K562 (cell line): ENCODE data around the gene DLX3. TPM values are rescaled to one million over a fixed set of nuclear protein-coding genes. Genes with fewer than 3 reads are reported as not detected.
A peak's percentile ranks its signal among the peaks of the same experiment; 100 is the strongest.

Experiments
- ATF6 ChIP-seq: sonication (generic); formaldehyde crosslinking; IDR thresholded peaks from 2 replicates; pipeline ENCODE4 v1.4.0; 2020; ENCODE audit warnings: mild to moderate bottlenecking, missing genetic modification reagents
- DIDO1 ChIP-seq: fragments of 450-650 bp; IDR thresholded peaks from 2 replicates; pipeline ENCODE4 v1.6.1; 2016; ENCODE audit warnings: low read depth, missing biosample characterization, missing genetic modification characterization
- ID3 ChIP-seq, 2 experiments: fragments of 250-450 bp in 1 of 2; fragments of 450-650 bp in 1 of 2; sonication (Bioruptor Pico) in 1 of 2; IDR thresholded peaks; 2 replicates each; pipeline versions ENCODE4 v1.6.1 to v1.8.0; 2016 to 2021; ENCODE audit warnings: mild to moderate bottlenecking in 2 of 2, moderate library complexity in 2 of 2, missing compliant biosample characterization in 1 of 2, missing genetic modification characterization in 1 of 2
- MCM5 ChIP-seq: fragments of 450-650 bp; IDR thresholded peaks from 2 replicates; pipeline ENCODE4 v1.6.1; 2016; ENCODE audit warnings: low read depth
- MED1 ChIP-seq: sonication (generic); formaldehyde crosslinking; IDR thresholded peaks from 2 replicates; pipeline ENCODE4 v1.8.1; 2023; ENCODE audit warnings: missing genetic modification reagents, borderline replicate concordance
- PBX2 ChIP-seq, 2 experiments: IDR thresholded peaks in 1 of 2; conservative IDR thresholded peaks in 1 of 2; 2 replicates each; pipeline ENCODE4 v1.6.1; 2016; ENCODE audit warnings: low read depth in 2 of 2, mild to moderate bottlenecking in 1 of 2, missing compliant biosample characterization in 1 of 2, missing genetic modification characterization in 1 of 2, moderate library complexity in 1 of 2
- POLR3A ChIP-seq: IDR thresholded peaks from 2 replicates; pipeline ENCODE4 v1.6.1; 2011; ENCODE audit warnings: borderline replicate concordance, mild to moderate bottlenecking, moderate library complexity; ENCODE audit not compliant: insufficient read length, insufficient read depth; ENCODE audit errors: extremely low read depth
- SMARCE1 ChIP-seq: fragments of 450-650 bp; IDR thresholded peaks from 2 replicates; pipeline ENCODE4 v1.7.1; 2016; ENCODE audit warnings: mild to moderate bottlenecking
- SPI1 ChIP-seq: IDR thresholded peaks from 2 replicates; pipeline ENCODE4 v1.6.1; 2011; ENCODE audit warnings: low read depth, low read length, control low read depth, borderline replicate concordance
- ZNF124 ChIP-seq: sonication (generic); formaldehyde crosslinking; IDR thresholded peaks from 2 replicates; pipeline ENCODE4 v1.8.1; 2022; ENCODE audit warnings: missing genetic modification reagents
- ZNF263 ChIP-seq: sonication (generic); formaldehyde crosslinking; IDR thresholded peaks from 2 replicates; pipeline ENCODE4 v1.8.0; 2022; ENCODE audit warnings: mild to moderate bottlenecking, missing genetic modification reagents, borderline replicate concordance
- ZNF518B ChIP-seq: fragments of 250-450 bp; sonication (Bioruptor Pico); IDR thresholded peaks from 2 replicates; pipeline ENCODE4 v1.5.0; 2021; ENCODE audit warnings: mild to moderate bottlenecking, moderate library complexity
- ZNF639 ChIP-seq, 2 experiments: fragments of 200-800 bp in 1 of 2; sonication (Bioruptor generic) in 1 of 2; sonication (generic) in 1 of 2; formaldehyde crosslinking in 1 of 2; IDR thresholded peaks in 1 of 2; conservative IDR thresholded peaks in 1 of 2; 2 replicates each; pipeline versions ENCODE4 v1.5.0 to v1.6.1; 2016 to 2020; ENCODE audit warnings: missing compliant biosample characterization in 1 of 2, missing genetic modification characterization in 1 of 2, missing genetic modification reagents in 1 of 2
- polyA plus RNA-seq, 8 experiments: library from polyadenylated mRNA; depleted of rRNA in 4 of 8; stranded (reverse) in 5 of 8; unstranded in 3 of 8; fragments of >200 nt; fragmentation: Nextera tagmentation in 2 of 8; fragmentation: Illumina TruSeq in 1 of 8; extraction: Ambion mirVana in 2 of 8; extraction: Trizol in 1 of 8; gene quantifications; 2 replicates each; pipeline versions ENCODE4 v1.2.1 to v1.2.3, GENCODE V29; 2011 to 2014; ENCODE audit warnings: inconsistent platforms in 1 of 8, missing spikeins in 1 of 8
- total RNA-seq, 7 experiments: library from RNA; depleted of rRNA in 6 of 7; stranded (reverse); fragments of >200 nt in 6 of 7; fragmentation: Illumina TruSeq in 2 of 7; extraction: Trizol in 2 of 7; gene quantifications; 2 replicates each; pipeline versions ENCODE4 v1.2.1 to v1.2.3, GENCODE V29; 2011 to 2021; ENCODE audit warnings: low replicate concordance in 1 of 7

DLX3 gene
- total and polyA plus RNA-seq, 9 of the 15 experiments (the other 6 are each of a cell fraction or from before 2014, with no cell fraction given): not detected

- no peak for TF ChIP-seq ATF6 (CRISPR knock-in tag)
- 0 out of 2 replicates have a peak, but pooled peaks have one; percentile 54 for TF ChIP-seq MED1 (CRISPR knock-in tag)
- no peak for TF ChIP-seq MCM5
- TF ChIP-seq ID3 (CRISPR knock-in tag; IDR thresholded peaks at IDR 0.05): no peak
- TF ChIP-seq ID3 (tag; IDR thresholded peaks at IDR 0.05): no peak
- TF ChIP-seq ZNF124: no peak
- no peak for TF ChIP-seq SMARCE1
- TF ChIP-seq ZNF639 (CRISPR knock-in tag; conservative IDR thresholded peaks at IDR 0.05 in 1 of 2, IDR thresholded peaks at IDR 0.05 in 1 of 2): no peak
- TF ChIP-seq ZNF263 (CRISPR knock-in tag): peak; percentile 90
- no peak for TF ChIP-seq ZNF518B (CRISPR knock-in tag)
- TF ChIP-seq DIDO1 (tag): no peak
- TF ChIP-seq SPI1: peak; percentile 41; the same call in 1 of the 2 replicates
- TF ChIP-seq PBX2 (CRISPR knock-in tag; IDR thresholded peaks at IDR 0.05; ENCODE audit: low read depth): no peak
- no peak for TF ChIP-seq PBX2 (tag; conservative IDR thresholded peaks at IDR 0.05; ENCODE audit: low read depth)
- TF ChIP-seq POLR3A: no peak
Observed at GRCh38 chr17:49997773-49998703, 3.0 kb upstream of the DLX3 start (continued).
